Glutamatergic neuron (in vitro differentiated cells): ENCODE results near the gene DTNA. TPM values are rescaled to one million over a fixed set of nuclear protein-coding genes. Genes with fewer than 3 reads are reported as not detected.

Source experiments
- DNase-seq: peaks from one replicate; pipeline ENCODE4 v3.0.0; 2022
- H3K27ac Mint-ChIP-seq: one replicate; pipeline ENCODE4 v1.8.0; 2020; ENCODE audit warnings: mild to moderate bottlenecking, mixed read lengths, inconsistent platforms; ENCODE audit not compliant: unreplicated experiment
- H3K27me3 Mint-ChIP-seq: one replicate; pipeline ENCODE4 v1.8.0; 2020; ENCODE audit warnings: mild to moderate bottlenecking, moderate library complexity, mixed read lengths, inconsistent platforms; ENCODE audit not compliant: unreplicated experiment
- H3K36me3 Mint-ChIP-seq: one replicate; pipeline ENCODE4 v1.8.0; 2020; ENCODE audit warnings: mild to moderate bottlenecking, mixed read lengths, inconsistent platforms; ENCODE audit not compliant: unreplicated experiment
- H3K4me1 Mint-ChIP-seq: one replicate; pipeline ENCODE4 v1.8.0; 2020; ENCODE audit warnings: mild to moderate bottlenecking, low read depth, mixed read lengths, inconsistent platforms; ENCODE audit not compliant: unreplicated experiment
- H3K4me3 Mint-ChIP-seq: one replicate; pipeline ENCODE4 v1.8.0; 2020; ENCODE audit warnings: mild to moderate bottlenecking, mixed read lengths, inconsistent platforms; ENCODE audit not compliant: unreplicated experiment
- H3K9me3 Mint-ChIP-seq: one replicate; pipeline ENCODE4 v1.8.0; 2020; ENCODE audit warnings: mild to moderate bottlenecking, moderate library complexity, mixed read lengths, inconsistent platforms; ENCODE audit not compliant: unreplicated experiment
- total RNA-seq: library from RNA; stranded (reverse); fragmentation: NEBNext Ultra II Directional; extraction: Animal tissue kit (Norgen Biotek cat#: 25700); gene quantifications from one replicate; pipeline ENCODE4 v1.2.1, GENCODE V29; 2021; ENCODE audit not compliant: unreplicated experiment
- TF ChIP-seq, protein P1 (sequence below): fragments of 200-600 bp; sonication (generic); IDR thresholded peaks from one replicate; pipeline ENCODE4 v1.5.0; 2021; ENCODE audit not compliant: partially characterized antibody, unreplicated experiment

Gene DTNA
- total RNA-seq, 1 donor from 2014 or later = 29.5 TPM

DNA sequence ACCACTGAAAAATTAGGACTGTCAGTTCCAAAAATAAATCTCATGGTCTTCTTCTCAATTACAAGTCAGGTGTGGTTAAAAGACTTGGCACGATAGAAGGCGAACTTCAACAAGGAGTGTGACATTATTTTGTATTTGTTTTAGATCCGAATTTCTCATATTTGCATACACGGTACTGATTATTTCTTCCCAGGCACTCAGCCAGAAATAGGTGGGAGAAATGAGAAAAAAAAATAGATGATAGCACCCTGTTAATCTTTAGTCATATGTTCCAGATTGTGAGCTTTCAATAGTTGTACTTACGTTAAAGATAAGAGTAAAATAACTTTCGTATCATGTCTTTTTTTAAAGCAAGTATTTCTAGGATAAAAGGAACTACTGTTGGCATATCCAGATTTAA, 106.1 kb downstream of the DTNA start:
- H3K9me3 Mint-ChIP-seq = no peaks in the 10 kb centered on the region

DNA sequence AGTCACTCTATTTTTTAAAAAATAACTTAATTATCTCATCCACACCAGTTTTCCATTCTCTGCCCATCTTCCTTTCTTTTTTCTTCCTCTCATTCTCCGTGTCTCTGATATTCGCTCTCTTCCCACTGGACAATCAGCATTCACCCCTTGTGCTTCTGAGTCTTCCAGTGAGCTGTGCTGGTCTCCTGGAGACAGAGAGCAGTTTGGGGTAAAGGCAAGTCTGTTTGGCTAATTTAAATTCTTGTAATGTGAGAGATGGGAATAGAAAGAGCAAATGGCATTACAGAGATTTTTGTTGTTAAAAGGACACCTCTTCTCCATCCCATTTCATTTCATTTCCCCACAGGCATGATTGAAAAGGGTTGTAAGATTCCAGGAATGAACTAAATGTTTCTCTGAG, 107.5 kb downstream of the DTNA start:
- H3K4me3 Mint-ChIP-seq = no peak overlapping the region
- no peaks in the 10 kb centered on the region for H3K9me3 Mint-ChIP-seq
- no peaks in the 10 kb centered on the region for H3K4me1 Mint-ChIP-seq
- no peak for DNase-seq
- H3K27me3 Mint-ChIP-seq = peaks cover 2% of the 10 kb centered on the region
- H3K27ac Mint-ChIP-seq = no peak overlapping the region
- H3K36me3 Mint-ChIP-seq = no peaks in the 10 kb centered on the region
- TF ChIP-seq, protein P1, sequence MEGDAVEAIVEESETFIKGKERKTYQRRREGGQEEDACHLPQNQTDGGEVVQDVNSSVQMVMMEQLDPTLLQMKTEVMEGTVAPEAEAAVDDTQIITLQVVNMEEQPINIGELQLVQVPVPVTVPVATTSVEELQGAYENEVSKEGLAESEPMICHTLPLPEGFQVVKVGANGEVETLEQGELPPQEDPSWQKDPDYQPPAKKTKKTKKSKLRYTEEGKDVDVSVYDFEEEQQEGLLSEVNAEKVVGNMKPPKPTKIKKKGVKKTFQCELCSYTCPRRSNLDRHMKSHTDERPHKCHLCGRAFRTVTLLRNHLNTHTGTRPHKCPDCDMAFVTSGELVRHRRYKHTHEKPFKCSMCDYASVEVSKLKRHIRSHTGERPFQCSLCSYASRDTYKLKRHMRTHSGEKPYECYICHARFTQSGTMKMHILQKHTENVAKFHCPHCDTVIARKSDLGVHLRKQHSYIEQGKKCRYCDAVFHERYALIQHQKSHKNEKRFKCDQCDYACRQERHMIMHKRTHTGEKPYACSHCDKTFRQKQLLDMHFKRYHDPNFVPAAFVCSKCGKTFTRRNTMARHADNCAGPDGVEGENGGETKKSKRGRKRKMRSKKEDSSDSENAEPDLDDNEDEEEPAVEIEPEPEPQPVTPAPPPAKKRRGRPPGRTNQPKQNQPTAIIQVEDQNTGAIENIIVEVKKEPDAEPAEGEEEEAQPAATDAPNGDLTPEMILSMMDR = no peak

More for the DNA sequence above, 106.1 kb downstream of the DTNA start:
- H3K4me3 Mint-ChIP-seq = no peak overlapping the region
- H3K27me3 Mint-ChIP-seq = peaks cover 2% of the 10 kb centered on the region
- TF ChIP-seq, protein P1 = no peak
- no peaks in the 10 kb centered on the region for H3K4me1 Mint-ChIP-seq
- H3K36me3 Mint-ChIP-seq = no peaks in the 10 kb centered on the region
- H3K27ac Mint-ChIP-seq = no peak overlapping the region
- no peak for DNase-seq

DNA sequence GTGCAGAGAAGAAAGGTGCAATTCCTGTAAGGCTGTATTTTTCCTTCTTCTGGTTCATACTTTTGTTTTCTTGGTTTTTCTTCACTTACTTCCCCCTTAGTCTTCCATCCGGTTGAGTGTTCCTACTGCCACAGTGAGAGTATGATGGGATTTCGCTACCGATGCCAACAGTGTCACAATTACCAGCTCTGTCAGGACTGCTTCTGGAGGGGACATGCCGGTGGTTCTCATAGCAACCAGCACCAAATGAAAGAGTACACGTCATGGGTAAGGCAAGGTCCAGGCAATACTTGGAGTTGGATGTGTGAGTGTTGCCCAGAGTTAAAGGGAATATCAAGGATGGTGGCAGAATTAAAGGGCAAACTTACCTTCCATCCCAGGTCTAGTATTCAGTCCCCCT, 108.0 kb downstream of the DTNA start:
- Mint-ChIP-seq H3K4me3 (no peak overlapping the region), H3K27me3 (peaks cover 2% of the 10 kb centered on the region), H3K9me3 (no peaks in the 10 kb centered on the region), H3K36me3 (no peaks in the 10 kb centered on the region), H3K4me1 (no peaks in the 10 kb centered on the region), H3K27ac (no peak overlapping the region)
- TF ChIP-seq, protein P1 = no peak
- DNase-seq = no peak

DNA sequence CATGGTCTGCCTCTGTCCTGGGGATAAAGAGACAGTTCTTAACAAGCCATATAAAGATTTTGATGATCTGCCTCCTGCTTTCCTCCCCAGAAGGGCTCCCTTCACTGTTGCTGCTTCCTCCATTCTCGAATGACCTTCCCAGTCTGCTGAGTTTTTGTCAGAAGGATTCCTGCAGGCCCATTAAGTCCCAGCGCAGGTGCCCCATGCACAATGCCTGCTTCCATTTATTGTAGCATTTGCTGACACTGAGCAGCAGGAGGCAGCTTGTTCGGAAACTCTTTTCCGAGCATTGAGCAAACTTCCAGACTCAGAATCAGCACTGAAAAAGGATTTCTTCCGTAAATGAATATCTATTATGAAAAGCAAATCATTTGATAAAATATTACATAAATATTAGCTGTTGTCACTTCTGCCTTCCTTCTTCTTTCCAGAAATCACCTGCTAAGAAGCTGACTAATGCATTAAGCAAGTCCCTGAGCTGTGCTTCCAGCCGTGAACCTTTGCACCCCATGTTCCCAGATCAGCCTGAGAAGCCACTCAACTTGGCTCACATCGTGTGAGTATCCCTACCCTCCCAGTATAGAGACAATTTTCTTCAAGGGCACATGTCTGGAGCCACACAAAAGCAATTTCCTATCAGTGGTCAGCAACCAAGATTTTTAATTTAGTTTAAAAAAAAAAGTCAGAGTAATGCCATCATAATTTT, 110.4 kb downstream of the DTNA start:
- Mint-ChIP-seq H3K27ac (no peak overlapping the region), H3K4me1 (no peaks in the 10 kb centered on the region), H3K9me3 (no peaks in the 10 kb centered on the region), H3K4me3 (no peak overlapping the region), H3K27me3 (peaks cover 2% of the 10 kb centered on the region), H3K36me3 (no peaks in the 10 kb centered on the region)
- TF ChIP-seq, protein P1 = no peak
- DNase-seq = no peak

DNA sequence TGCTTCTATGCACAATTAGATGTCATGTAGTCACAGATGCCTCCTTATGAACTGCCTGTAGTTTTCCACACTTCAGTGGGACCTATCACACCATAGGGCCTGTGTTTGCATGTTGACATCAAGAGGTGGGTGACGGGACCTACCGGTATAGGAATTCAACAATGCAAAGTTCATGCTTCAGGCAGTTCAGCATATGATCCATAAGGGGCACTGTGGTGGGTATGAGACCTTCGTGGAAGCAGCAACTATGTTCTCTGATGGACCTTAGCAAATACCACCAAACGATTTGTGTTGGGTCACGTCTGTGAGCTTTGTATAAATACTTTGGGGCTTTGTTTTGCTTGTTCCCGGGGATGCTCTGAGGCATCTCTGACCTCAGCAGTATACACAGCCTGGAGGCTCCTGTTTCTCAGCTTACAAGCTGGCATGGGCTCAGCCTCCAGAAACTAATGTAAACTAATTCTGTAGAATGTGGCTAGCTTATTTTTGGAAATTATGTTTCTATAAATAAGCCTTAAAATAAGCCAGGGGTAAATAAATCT, 111.6 kb downstream of the DTNA start:
- no peak overlapping the region for H3K27ac Mint-ChIP-seq
- no peak overlapping the region for H3K4me3 Mint-ChIP-seq
- no peaks in the 10 kb centered on the region for H3K9me3 Mint-ChIP-seq
- peaks cover 2% of the 10 kb centered on the region for H3K27me3 Mint-ChIP-seq
- H3K36me3 Mint-ChIP-seq = no peaks in the 10 kb centered on the region
- TF ChIP-seq, protein P1 = no peak
- H3K4me1 Mint-ChIP-seq = no peaks in the 10 kb centered on the region
- no peak for DNase-seq
